Suprapubic skin (tissue), 4 donors: ENCODE data around the gene PITPNM3. TPM values are rescaled to one million over a fixed set of nuclear protein-coding genes. Genes with fewer than 3 reads are reported as not detected.

Experiments used
- DNase-seq, 2 donors: peaks; one replicate each; pipeline ENCODE4 v3.0.0-alpha.2; 2019; ENCODE audit warnings: low spot score in 2 of 2
- H3K27ac ChIP-seq: fragments of 200-600 bp; sonication (generic); one replicate; pipeline ENCODE4 v1.5.1; 2019
- H3K27me3 ChIP-seq: fragments of 200-600 bp; sonication (generic); one replicate; pipeline ENCODE4 v1.5.1; 2019
- H3K36me3 ChIP-seq: fragments of 200-600 bp; sonication (generic); one replicate; pipeline ENCODE4 v1.5.1; 2019
- H3K4me1 ChIP-seq: fragments of 200-600 bp; sonication (generic); one replicate; pipeline ENCODE4 v1.5.1; 2019
- H3K4me3 ChIP-seq: fragments of 200-600 bp; sonication (generic); one replicate; pipeline ENCODE4 v1.5.1; 2019; ENCODE audit warnings: mild to moderate bottlenecking
- H3K9me3 ChIP-seq: fragments of 200-600 bp; sonication (generic); one replicate; pipeline ENCODE4 v1.5.1; 2019
- EP300 ChIP-seq: sonication (generic); formaldehyde crosslinking; IDR thresholded peaks from one replicate; pipeline ENCODE4 v1.6.1; 2017; ENCODE audit warnings: antibody characterized with exemption
- POLR2A ChIP-seq, 2 donors: fragments of 450-650 bp; IDR thresholded peaks; one replicate each; pipeline ENCODE4 v1.6.1; 2017; ENCODE audit warnings: antibody characterized with exemption in 2 of 2, mild to moderate bottlenecking in 2 of 2, moderate library complexity in 2 of 2
- POLR2AphosphoS5 ChIP-seq, 3 donors: sonication (generic); formaldehyde crosslinking; IDR thresholded peaks; one replicate each; pipeline ENCODE4 v1.6.1; 2017; ENCODE audit warnings: antibody characterized with exemption in 3 of 3
- WGBS: methylation state at CpG from one replicate; pipeline ENCODE4 v1.1.5; 2018; 5-methylcytosine and 5-hydroxymethylcytosine counted together
- total RNA-seq, 4 donors: library from RNA; depleted of rRNA; stranded (reverse); fragments of >200 nt; gene quantifications; one replicate each; pipeline ENCODE4 v1.1.0, GENCODE V29; 2016
- TF ChIP-seq, protein P1 (sequence below), 2 donors: fragments of 200-600 bp in 1 of 2; fragments of 450-650 bp in 1 of 2; sonication (generic) in 1 of 2; IDR thresholded peaks; one replicate each; pipeline ENCODE4 v1.5.1; 2016 to 2019; ENCODE audit warnings: antibody characterized with exemption in 2 of 2, mild to moderate bottlenecking in 1 of 2, moderate library complexity in 1 of 2

Gene PITPNM3
- total RNA-seq, 4 donors from 2014 or later, result 16.4 to 31.1 (median 19.2) TPM

DNA sequence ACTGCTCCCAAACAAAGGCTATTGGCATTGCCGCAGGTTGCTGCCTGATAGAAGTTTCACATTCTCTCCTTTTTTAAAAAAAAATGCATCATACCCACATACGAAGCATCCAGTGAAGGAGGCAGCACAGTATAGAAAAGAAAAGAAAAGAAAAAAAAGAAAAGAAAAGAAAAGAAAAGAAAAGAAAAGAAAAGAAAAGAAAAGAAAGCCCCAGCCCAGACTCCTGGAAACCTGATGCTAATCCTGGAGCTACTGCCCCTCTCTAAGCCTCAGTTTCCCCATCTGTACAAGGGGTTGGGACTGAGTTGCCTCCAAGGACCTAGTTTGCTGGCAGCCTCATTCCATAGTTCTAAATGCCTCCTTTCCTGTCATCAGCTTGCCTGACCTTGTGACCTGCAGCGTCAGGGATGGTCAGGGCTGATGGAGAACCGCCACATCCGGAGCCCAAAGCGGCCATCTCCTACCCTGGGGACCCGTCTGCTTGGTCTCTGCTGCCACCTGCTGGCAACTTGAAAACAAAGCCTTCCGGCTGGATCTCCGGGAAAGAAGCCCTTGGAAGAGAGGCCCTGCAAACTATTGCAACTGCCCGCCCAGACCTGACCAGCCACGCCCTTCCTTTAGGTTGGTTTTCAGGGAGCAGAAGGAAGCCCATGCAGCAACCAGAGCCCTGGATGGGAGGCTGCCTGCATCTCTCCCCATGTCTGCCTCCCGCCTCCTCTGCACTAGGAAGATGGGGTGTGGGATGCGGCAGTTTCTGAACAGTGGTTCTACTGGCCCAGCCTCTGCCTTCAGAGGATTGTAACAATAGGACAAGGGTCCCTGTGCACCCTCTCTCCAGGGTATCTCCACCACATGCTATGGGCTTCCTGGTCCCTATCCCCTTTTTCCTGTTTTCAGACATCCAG, 134.4 kb downstream of the PITPNM3 start:
- TF ChIP-seq, protein P1, sequence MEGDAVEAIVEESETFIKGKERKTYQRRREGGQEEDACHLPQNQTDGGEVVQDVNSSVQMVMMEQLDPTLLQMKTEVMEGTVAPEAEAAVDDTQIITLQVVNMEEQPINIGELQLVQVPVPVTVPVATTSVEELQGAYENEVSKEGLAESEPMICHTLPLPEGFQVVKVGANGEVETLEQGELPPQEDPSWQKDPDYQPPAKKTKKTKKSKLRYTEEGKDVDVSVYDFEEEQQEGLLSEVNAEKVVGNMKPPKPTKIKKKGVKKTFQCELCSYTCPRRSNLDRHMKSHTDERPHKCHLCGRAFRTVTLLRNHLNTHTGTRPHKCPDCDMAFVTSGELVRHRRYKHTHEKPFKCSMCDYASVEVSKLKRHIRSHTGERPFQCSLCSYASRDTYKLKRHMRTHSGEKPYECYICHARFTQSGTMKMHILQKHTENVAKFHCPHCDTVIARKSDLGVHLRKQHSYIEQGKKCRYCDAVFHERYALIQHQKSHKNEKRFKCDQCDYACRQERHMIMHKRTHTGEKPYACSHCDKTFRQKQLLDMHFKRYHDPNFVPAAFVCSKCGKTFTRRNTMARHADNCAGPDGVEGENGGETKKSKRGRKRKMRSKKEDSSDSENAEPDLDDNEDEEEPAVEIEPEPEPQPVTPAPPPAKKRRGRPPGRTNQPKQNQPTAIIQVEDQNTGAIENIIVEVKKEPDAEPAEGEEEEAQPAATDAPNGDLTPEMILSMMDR (IDR thresholded peaks at IDR 0.05), result peak; percentile 71 to 77
- TF ChIP-seq POLR2A (IDR thresholded peaks at IDR 0.05), result no peak
- peaks cover 25% of the 10 kb centered on the region for H3K27me3 ChIP-seq

DNA sequence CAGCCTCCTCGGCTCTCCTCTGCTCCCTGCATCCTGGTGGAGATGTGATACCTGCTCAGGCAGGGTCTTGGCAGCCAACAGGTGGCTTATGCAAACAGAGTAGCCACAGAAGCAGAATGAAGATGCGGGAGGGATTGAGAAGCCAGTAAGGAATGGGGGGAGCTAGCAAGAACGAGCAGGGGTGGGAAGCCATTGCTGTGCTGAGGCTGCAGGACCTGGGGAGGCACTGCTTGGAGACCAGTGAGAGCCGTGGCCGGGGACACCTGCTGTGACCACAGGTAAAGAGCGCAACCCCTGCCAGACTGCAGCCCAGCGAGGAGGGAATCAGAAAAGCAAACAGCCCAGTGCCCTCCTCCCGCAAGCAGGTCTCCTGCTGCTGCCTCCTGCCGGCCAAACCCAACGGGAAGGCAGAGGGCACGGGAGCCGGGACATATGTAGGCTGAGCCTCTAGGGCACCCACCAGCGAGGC, 136.1 kb downstream of the PITPNM3 start:
- DNase-seq, result no peak
- peaks cover 32% of the 10 kb centered on the region for H3K27me3 ChIP-seq
- H3K4me1 ChIP-seq, result no peaks in the 10 kb centered on the region
- TF ChIP-seq POLR2A (IDR thresholded peaks at IDR 0.05), result no peak
- TF ChIP-seq, protein P1 (IDR thresholded peaks at IDR 0.05), result peak in 1 of 2 donors; percentile 9
- no peak overlapping the region for H3K4me3 ChIP-seq
- no peaks in the 10 kb centered on the region for H3K36me3 ChIP-seq
- no peak overlapping the region for H3K27ac ChIP-seq
- WGBS, result 23% methylated on average over 12 of the region's 13 CpGs
- H3K9me3 ChIP-seq, result no peaks in the 10 kb centered on the region

More for the DNA sequence above, 134.4 kb downstream of the PITPNM3 start:
- no peak overlapping the region for H3K27ac ChIP-seq
- no peaks in the 10 kb centered on the region for H3K9me3 ChIP-seq
- no peaks in the 10 kb centered on the region for H3K4me1 ChIP-seq
- no peak overlapping the region for H3K4me3 ChIP-seq
- DNase-seq, result peak in 1 of 2 donors; percentile 83
- no peaks in the 10 kb centered on the region for H3K36me3 ChIP-seq
- WGBS, result 52% methylated on average over 6 of the region's 13 CpGs

DNA sequence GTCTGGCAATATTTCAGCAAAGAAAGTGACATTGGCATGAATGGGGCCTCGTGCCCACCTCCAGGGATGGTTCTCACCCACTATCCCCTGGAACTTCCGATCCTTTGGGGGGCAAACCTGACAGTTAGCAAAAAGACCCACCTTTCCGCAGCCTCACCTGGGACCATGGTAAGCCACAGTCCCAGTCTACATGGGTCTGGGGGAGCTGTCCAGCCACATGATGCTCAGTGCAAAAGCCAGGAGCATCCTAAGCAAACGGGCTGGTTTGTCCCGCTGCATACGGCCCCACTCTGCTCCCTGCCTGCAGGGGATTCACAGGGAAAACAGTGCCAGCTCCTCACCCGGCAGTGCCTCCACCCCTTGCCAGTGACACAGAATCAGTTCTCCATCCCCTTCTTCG, 140.7 kb downstream of the PITPNM3 start:
- H3K9me3 ChIP-seq, result no peaks in the 10 kb centered on the region
- DNase-seq, result no peak
- H3K36me3 ChIP-seq, result no peaks in the 10 kb centered on the region
- H3K27me3 ChIP-seq, result peaks cover 23% of the 10 kb centered on the region
- no peak for TF ChIP-seq POLR2A (IDR thresholded peaks at IDR 0.05)
- no peak for TF ChIP-seq POLR2AphosphoS5 (IDR thresholded peaks at IDR 0.05)
- TF ChIP-seq EP300, result no peak
- TF ChIP-seq, protein P1 (IDR thresholded peaks at IDR 0.05), result no peak
- H3K27ac ChIP-seq, result no peak overlapping the region
- H3K4me1 ChIP-seq, result no peaks in the 10 kb centered on the region
- WGBS, result 58% methylated on average over 7 of the region's 8 CpGs
- H3K4me3 ChIP-seq, result no peak overlapping the region

DNA sequence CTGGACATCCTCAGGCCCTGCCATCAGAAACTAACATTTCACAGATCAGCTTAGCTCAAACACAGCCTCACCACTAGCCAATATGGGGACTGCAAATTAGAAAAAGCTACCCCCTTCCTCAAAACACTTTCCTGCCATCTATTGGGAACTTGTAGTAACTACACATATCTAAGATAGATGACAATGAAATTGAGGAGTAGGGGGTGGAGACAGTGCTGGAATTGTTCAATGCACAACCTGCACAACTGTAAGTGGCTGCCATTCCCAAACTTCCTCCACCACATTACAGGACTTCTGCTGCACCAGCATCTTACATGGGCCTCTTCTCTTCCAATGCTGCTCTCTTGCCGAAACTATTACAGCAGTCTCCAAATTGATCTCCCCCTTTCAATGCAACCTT, 143.3 kb downstream of the PITPNM3 start:
- Histone ChIP-seq H3K4me3 (no peak overlapping the region), H3K4me1 (no peaks in the 10 kb centered on the region), H3K27ac (no peak overlapping the region), H3K27me3 (peaks cover 28% of the 10 kb centered on the region), H3K36me3 (no peaks in the 10 kb centered on the region), H3K9me3 (no peaks in the 10 kb centered on the region)
- no peak for DNase-seq
- TF ChIP-seq POLR2AphosphoS5 (IDR thresholded peaks at IDR 0.05), result no peak
- TF ChIP-seq POLR2A (IDR thresholded peaks at IDR 0.05), result no peak
- no peak for TF ChIP-seq EP300
- TF ChIP-seq, protein P1 (IDR thresholded peaks at IDR 0.05), result no peak
- WGBS, result 87% methylated on average over 1 of the region's 1 CpG

DNA sequence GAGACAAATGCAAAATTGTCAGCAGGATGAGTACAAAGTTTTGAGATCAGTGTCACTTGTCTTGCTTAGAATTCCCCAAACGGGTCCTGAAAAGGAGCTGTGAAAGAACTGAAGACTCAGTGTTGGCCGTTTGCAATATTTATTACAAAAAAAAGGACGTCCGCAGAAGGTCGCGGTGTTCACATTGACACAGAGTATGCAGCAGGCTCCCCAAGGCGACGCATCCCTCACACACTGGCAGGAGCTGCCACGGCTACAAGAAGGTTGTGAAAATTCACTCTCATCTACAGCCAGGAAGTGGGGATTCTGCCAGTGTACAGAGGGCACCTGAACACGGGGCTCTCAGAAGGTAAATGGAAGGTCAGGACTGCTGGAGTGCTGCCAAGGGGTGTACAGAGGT, 147.6 kb downstream of the PITPNM3 start:
- peaks cover 21% of the 10 kb centered on the region for H3K27me3 ChIP-seq
- no peak for DNase-seq
- no peaks in the 10 kb centered on the region for H3K4me1 ChIP-seq
- no peaks in the 10 kb centered on the region for H3K36me3 ChIP-seq
- no peaks in the 10 kb centered on the region for H3K9me3 ChIP-seq
- TF ChIP-seq EP300 (no peak), POLR2A (IDR thresholded peaks at IDR 0.05) (no peak), POLR2AphosphoS5 (IDR thresholded peaks at IDR 0.05) (no peak)
- TF ChIP-seq, protein P1 (IDR thresholded peaks at IDR 0.05), result no peak
- H3K27ac ChIP-seq, result no peak overlapping the region
- no peak overlapping the region for H3K4me3 ChIP-seq
- 60% methylated on average over 10 of the region's 10 CpGs for WGBS
